Type B pancreatic cell (in vitro differentiated cells): ENCODE data around the gene EFNA5. TPM values are rescaled to one million over a fixed set of nuclear protein-coding genes. Genes with fewer than 3 reads are reported as not detected.
A peak's percentile ranks its signal among the peaks of the same experiment; 100 is the strongest.

Source experiments
- DNase-seq: peaks from one replicate; pipeline ENCODE4 v3.0.0; 2021; ENCODE audit warnings: mixed read lengths; ENCODE audit not compliant: unreplicated experiment; ENCODE audit errors: extremely low spot score
- H3K27ac Mint-ChIP-seq: 2 replicates; pipeline ENCODE4 v1.8.0; 2021; ENCODE audit warnings: mild to moderate bottlenecking, mixed read lengths
- H3K27me3 Mint-ChIP-seq: 2 replicates; pipeline ENCODE4 v1.8.0; 2021; ENCODE audit warnings: mixed read lengths
- H3K36me3 Mint-ChIP-seq: 2 replicates; pipeline ENCODE4 v1.8.0; 2021; ENCODE audit warnings: mixed read lengths
- H3K4me1 Mint-ChIP-seq: one replicate; pipeline ENCODE4 v1.8.0; 2021; ENCODE audit warnings: mixed read lengths; ENCODE audit not compliant: unreplicated experiment
- H3K4me3 Mint-ChIP-seq: 2 replicates; pipeline ENCODE4 v1.8.0; 2021; ENCODE audit warnings: mild to moderate bottlenecking, mixed read lengths
- H3K9me3 Mint-ChIP-seq: 2 replicates; pipeline ENCODE4 v1.8.0; 2021; ENCODE audit warnings: mixed read lengths
- total RNA-seq: library from RNA; stranded (reverse); gene quantifications from 2 replicates; pipeline ENCODE4 v1.2.1, GENCODE V29; 2021; ENCODE audit warnings: low replicate concordance
- TF ChIP-seq, protein P1 (sequence below): fragments of 200-600 bp; sonication (generic); conservative IDR thresholded peaks from 2 replicates; pipeline ENCODE4 v1.5.0; 2021; ENCODE audit warnings: antibody characterized with exemption, mild to moderate bottlenecking

EFNA5 gene
- total RNA-seq, 1 donor from 2014 or later: 65.0 TPM

DNA sequence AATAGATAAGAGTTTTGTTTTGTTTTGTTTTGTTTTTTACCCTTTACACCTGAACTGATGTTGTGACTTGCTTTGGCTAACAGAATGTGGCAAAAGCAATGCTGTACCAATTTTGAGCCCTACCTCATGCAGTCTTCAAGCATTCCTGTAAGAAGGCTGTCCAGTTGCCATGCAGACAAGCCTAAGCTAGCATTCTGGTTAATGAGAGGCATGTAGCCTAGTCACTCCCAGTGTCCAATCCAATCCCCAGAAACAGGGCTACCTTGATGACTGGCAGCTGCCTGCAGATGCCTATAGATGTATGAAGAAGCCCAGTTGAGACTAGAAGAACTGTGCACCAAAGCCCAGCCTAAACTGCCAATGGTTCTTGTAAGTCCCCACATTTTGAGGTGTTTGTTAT is 9.4 kb upstream of the EFNA5 start:
- Mint-ChIP-seq H3K4me3 (no peak overlapping the region), H3K36me3 (no peaks in the 10 kb centered on the region), H3K9me3 (peaks cover 6% of the 10 kb centered on the region)

DNA sequence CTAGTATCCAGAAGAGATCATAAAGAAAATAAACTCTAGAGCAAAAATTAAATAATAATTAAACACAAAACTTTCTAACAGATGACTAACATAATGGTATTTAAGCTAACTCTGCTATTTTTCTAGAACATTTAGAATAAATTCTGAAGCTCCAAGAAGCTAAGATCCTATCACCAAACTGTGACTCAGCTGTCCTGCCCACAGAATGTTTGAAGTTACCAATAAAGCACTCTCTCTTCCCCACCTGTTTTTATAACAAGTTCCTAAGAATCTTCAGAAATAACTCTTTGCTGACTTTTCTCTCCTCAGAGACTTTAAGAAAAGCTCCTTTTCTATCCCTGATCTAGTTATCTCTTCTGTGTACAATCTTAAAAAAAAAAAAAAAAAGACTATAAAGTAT is 6.0 kb upstream of the EFNA5 start:
- Mint-ChIP-seq H3K27me3 (peaks cover 13% of the 10 kb centered on the region), H3K4me3 (no peak overlapping the region), H3K4me1 (peaks cover 13% of the 10 kb centered on the region), H3K36me3 (no peaks in the 10 kb centered on the region), H3K27ac (no peak overlapping the region), H3K9me3 (no peaks in the 10 kb centered on the region)
- TF ChIP-seq, protein P1, sequence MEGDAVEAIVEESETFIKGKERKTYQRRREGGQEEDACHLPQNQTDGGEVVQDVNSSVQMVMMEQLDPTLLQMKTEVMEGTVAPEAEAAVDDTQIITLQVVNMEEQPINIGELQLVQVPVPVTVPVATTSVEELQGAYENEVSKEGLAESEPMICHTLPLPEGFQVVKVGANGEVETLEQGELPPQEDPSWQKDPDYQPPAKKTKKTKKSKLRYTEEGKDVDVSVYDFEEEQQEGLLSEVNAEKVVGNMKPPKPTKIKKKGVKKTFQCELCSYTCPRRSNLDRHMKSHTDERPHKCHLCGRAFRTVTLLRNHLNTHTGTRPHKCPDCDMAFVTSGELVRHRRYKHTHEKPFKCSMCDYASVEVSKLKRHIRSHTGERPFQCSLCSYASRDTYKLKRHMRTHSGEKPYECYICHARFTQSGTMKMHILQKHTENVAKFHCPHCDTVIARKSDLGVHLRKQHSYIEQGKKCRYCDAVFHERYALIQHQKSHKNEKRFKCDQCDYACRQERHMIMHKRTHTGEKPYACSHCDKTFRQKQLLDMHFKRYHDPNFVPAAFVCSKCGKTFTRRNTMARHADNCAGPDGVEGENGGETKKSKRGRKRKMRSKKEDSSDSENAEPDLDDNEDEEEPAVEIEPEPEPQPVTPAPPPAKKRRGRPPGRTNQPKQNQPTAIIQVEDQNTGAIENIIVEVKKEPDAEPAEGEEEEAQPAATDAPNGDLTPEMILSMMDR: no peak
- no peak for DNase-seq

More for the DNA sequence above, 9.4 kb upstream of the EFNA5 start:
- Mint-ChIP-seq H3K4me1 (peaks cover 4% of the 10 kb centered on the region), H3K27ac (no peak overlapping the region), H3K27me3 (peaks cover 18% of the 10 kb centered on the region)
- TF ChIP-seq, protein P1: no peak
- DNase-seq: no peak

DNA sequence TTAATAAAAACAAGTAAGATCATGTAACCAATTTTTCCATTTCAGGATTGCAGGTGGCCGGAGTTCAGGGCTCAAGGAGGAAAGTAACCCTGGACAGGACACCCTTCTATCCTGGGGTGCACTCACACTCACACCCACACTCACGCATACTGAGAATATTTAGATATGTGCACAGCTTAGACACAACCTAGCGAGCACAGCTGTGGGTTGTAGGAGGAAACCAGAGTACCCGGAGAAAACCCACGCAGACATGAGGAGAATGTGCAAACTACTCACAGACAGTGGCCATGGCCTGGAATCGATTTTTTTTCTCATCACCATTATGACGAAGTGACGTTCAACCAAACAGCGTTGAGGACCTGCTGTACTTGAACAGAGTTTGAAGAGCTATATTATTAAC is 4.5 kb upstream of the EFNA5 start:
- DNase-seq: no peak
- Mint-ChIP-seq H3K4me3 (no peak overlapping the region), H3K4me1 (peaks cover 9% of the 10 kb centered on the region), H3K36me3 (no peaks in the 10 kb centered on the region), H3K27me3 (peaks cover 13% of the 10 kb centered on the region), H3K9me3 (no peaks in the 10 kb centered on the region), H3K27ac (no peak overlapping the region)
- TF ChIP-seq, protein P1: no peak

DNA sequence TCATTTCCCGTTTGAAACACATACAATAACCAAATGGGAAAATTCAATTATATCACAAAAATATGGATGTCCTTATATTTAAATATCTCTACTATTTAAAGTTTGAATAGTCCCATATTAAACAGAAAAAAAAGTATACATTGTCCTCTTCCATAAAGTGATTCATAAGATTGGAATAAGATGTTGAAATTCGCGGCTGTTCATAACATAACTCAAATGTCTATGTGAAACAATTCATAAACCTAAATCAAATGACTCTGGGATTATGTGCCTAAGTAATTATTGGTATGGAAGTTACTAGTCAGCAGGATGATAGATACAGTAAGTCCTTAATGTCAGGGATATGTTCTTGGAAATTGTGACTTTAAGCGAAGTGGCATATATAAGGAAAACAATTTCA is 3.9 kb upstream of the EFNA5 start:
- H3K27me3 Mint-ChIP-seq: peaks cover 9% of the 10 kb centered on the region
- H3K27ac Mint-ChIP-seq: no peak overlapping the region
- H3K4me1 Mint-ChIP-seq: peaks cover 9% of the 10 kb centered on the region
- no peak for DNase-seq
- H3K9me3 Mint-ChIP-seq: no peaks in the 10 kb centered on the region
- TF ChIP-seq, protein P1: no peak
- no peaks in the 10 kb centered on the region for H3K36me3 Mint-ChIP-seq
- peak overlapping the region; percentile 98 for H3K4me3 Mint-ChIP-seq

DNA sequence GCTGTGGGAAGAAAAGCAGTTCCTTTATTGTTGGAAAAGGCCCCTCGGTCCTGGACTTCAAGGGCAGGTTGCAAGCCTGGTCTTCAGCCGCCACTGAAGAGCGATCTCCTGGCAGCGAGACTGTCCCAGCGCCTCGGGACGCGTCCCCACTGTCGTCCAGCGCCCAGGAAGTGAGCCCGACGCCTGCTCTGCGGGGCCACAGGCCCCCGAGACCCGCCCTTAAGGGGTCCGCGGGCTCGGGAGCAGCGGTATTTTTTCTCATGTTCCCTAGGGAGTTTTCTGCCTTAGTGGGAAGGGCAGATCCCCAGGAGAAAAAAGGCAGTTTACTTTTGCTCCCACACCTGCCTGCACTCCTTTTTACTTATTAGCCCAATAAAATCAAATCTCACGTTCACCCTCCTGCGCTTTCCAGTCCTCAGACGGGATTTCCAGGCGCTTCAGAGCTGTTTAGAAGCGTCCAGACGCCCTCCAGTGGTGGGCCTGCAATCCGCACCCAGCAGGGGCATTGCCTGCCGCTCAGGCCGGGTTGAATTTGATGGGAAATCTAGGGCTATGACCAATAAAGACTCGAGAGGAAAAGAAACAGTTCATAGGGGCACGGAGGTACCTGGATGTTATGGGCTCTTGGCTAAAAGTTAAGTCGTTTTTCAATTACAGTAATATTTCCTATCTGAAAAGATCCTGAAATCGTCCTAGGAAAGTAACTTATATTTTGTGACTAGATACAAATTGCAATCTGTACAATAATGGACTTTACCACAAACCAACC is 2.8 kb upstream of the EFNA5 start:
- Mint-ChIP-seq H3K36me3 (no peaks in the 10 kb centered on the region), H3K27me3 (peaks cover 9% of the 10 kb centered on the region), H3K27ac (peak overlapping the region; percentile 86), H3K9me3 (no peaks in the 10 kb centered on the region), H3K4me1 (peaks cover 9% of the 10 kb centered on the region), H3K4me3 (peak overlapping the region; percentile 98)
- DNase-seq: peak; percentile 91
- TF ChIP-seq, protein P1: peak; percentile 99
